Right cardiac atrium (tissue), 5 donors: Measurements from ENCODE around the gene SPATA31D4. TPM values are rescaled to one million over a fixed set of nuclear protein-coding genes. Genes with fewer than 3 reads are reported as not detected.

Experiments used
- ATAC-seq, 2 donors: fragments of 200-7000 bp; cut with Tn5 transposase; one replicate each; pipeline versions ENCODE4 v1.8.0 to v1.9.1; 2020; ENCODE audit warnings: moderate library complexity in 2 of 2, mild to moderate bottlenecking in 1 of 2
- DNase-seq, 3 donors: peaks; one replicate each; pipeline ENCODE4 v3.0.0-alpha.2; 2020
- H3K27ac ChIP-seq: one replicate; pipeline ENCODE4 v1.5.1; 2013; ENCODE audit warnings: mild to moderate bottlenecking, low read length, control low read depth, moderate library complexity
- H3K27me3 ChIP-seq: one replicate; pipeline ENCODE4 v1.6.1; 2013; ENCODE audit not compliant: control insufficient read depth, insufficient read depth
- H3K4me1 ChIP-seq: one replicate; pipeline ENCODE4 v1.6.1; 2013; ENCODE audit warnings: low read length; ENCODE audit not compliant: control insufficient read depth, insufficient read depth
- H3K4me3 ChIP-seq: one replicate; pipeline ENCODE4 v1.5.1; 2013; ENCODE audit warnings: low read length, control low read depth
- H3K9me3 ChIP-seq: one replicate; pipeline ENCODE4 v1.6.1; 2013; ENCODE audit warnings: low read length; ENCODE audit not compliant: control insufficient read depth
- WGBS: extraction: QIAGEN DNeasy Blood & Tissue Kit; methylation state at CpG from one replicate; pipeline ENCODE4 v1.1.7; 2013; 5-methylcytosine and 5-hydroxymethylcytosine counted together
- intact Hi-C, 4 donors: fragments of 100-400 bp; cut with DNase I; formaldehyde crosslinking; loops; one replicate each; pipeline versions ENCODE4 v1.11.0 to v1.14.0; 2022 to 2023
- polyA plus RNA-seq: library from polyadenylated mRNA; stranded (reverse); fragments of 200-250 nt; gene quantifications from one replicate; pipeline ENCODE4 v1.2.3, GENCODE V29; 2013
- total RNA-seq, 4 donors: library from RNA; stranded (reverse); fragmentation: NEBNext Ultra II Directional; extraction: Animal tissue kit (Norgen Biotek cat#: 25700); gene quantifications; one replicate each; pipeline ENCODE4 v1.2.1, GENCODE V29; 2021
- donor health status: healthy with polysubstance abuse.
- donor health status: DM: no; HTN: yes; CAD: no.
- donor health status: DM: no; HTN: no; CAD: no.
- donor health status: DM: no; HTN: yes; CAD: no; lungs with severe emphysema.
- donor health status: DM: yes; HTN: yes; CAD: no.

SPATA31D4 gene
- total and polyA plus RNA-seq, 5 donors = not detected

- DNase-seq = no peak
- no peak for ATAC-seq
- 79% methylated on average over 6 of the region's 6 CpGs for WGBS
Measured at GRCh38 chr9:81964218-81965171, 36.3 kb downstream of the SPATA31D4 start.

GRCh38 chr9:81968026-81968425, 39.8 kb downstream of the SPATA31D4 start:
- Histone ChIP-seq H3K27ac (no peak overlapping the region), H3K9me3 (no peaks in the 10 kb centered on the region), H3K27me3 (no peaks in the 10 kb centered on the region), H3K4me3 (no peak overlapping the region), H3K4me1 (no peaks in the 10 kb centered on the region)
- DNase-seq (no peak), ATAC-seq (no peak)
- WGBS = 93% methylated on average over 3 of the region's 3 CpGs
- intact Hi-C loops = no loop called here

More at GRCh38 chr9:81964218-81965171, 36.3 kb downstream of the SPATA31D4 start:
- Histone ChIP-seq H3K4me3 (no peak overlapping the region), H3K27me3 (no peaks in the 10 kb centered on the region), H3K9me3 (no peaks in the 10 kb centered on the region), H3K27ac (no peak overlapping the region), H3K4me1 (no peaks in the 10 kb centered on the region)
- intact Hi-C loops = no loop called here

- H3K9me3 ChIP-seq = no peaks in the 10 kb centered on the region
- intact Hi-C loops = no loop called here
- no peak overlapping the region for H3K27ac ChIP-seq
- H3K4me1 ChIP-seq = no peaks in the 10 kb centered on the region
- no peak for DNase-seq
- no peak for ATAC-seq
- H3K4me3 ChIP-seq = no peak overlapping the region
- H3K27me3 ChIP-seq = no peaks in the 10 kb centered on the region
Measured at GRCh38 chr9:81969971-81970370, 41.7 kb downstream of the SPATA31D4 start.

- H3K27ac ChIP-seq = no peak overlapping the region
- ATAC-seq = no peak
- H3K9me3 ChIP-seq = no peaks in the 10 kb centered on the region
Measured at GRCh38 chr9:81971727-81972126, 43.5 kb downstream of the SPATA31D4 start.

DNA sequence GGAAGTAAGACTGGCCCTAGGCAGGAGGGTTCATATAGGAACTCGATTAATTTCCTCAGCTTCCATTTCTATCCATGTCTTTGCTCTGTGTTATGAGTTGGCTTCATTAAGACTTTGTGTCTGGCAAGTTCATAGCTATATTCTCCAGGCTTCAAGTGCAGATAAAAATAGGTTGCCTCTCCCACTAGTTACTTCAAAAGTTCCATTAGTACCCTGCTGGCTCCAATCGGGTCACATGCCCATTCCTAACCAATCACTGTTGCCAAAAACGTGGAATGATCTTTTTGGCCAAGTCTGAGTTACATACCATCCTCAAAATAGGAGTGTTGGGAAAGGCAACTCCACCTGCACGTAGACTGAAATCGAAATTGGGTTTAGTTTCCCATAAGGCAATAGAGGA, 46.5 kb downstream of the SPATA31D4 start:
- Histone ChIP-seq H3K4me1 (no peaks in the 10 kb centered on the region), H3K9me3 (no peaks in the 10 kb centered on the region), H3K4me3 (no peak overlapping the region), H3K27ac (no peak overlapping the region), H3K27me3 (no peaks in the 10 kb centered on the region)
- ATAC-seq (no peak), DNase-seq (no peak)
- WGBS = 84% methylated on average over 5 of the region's 5 CpGs
- intact Hi-C loops = no loop called here

More at GRCh38 chr9:81971727-81972126, 43.5 kb downstream of the SPATA31D4 start:
- Histone ChIP-seq H3K27me3 (no peaks in the 10 kb centered on the region), H3K4me3 (no peak overlapping the region), H3K4me1 (no peaks in the 10 kb centered on the region)
- DNase-seq = no peak
- intact Hi-C loops = no loop called here

DNA sequence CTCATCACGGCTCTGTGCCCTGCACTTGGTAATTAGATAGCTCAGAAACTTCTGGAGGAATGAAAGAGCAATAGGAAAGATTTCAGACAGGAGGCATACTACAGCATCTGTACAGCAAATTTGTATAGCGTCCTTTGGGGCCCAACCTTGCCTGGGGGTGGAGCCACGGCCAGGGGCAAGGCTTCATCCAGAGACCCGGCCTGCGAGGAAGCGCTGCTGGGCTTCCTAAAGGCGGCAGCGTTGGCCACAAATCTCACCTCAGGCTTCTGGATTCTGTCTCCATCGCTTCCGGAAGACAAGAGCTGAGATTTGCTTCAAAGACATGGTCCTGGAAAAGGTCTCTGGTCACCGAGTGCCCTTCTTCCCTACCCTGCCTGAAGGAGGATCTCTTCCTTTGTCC, 48.1 kb downstream of the SPATA31D4 start:
- no peaks in the 10 kb centered on the region for H3K4me1 ChIP-seq
- H3K9me3 ChIP-seq = no peaks in the 10 kb centered on the region
- H3K27me3 ChIP-seq = no peaks in the 10 kb centered on the region
- 89% methylated on average over 11 of the region's 11 CpGs for WGBS
- no peak overlapping the region for H3K27ac ChIP-seq
- H3K4me3 ChIP-seq = no peak overlapping the region
- ATAC-seq (no peak), DNase-seq (no peak)
- intact Hi-C loops = no loop called here

DNA sequence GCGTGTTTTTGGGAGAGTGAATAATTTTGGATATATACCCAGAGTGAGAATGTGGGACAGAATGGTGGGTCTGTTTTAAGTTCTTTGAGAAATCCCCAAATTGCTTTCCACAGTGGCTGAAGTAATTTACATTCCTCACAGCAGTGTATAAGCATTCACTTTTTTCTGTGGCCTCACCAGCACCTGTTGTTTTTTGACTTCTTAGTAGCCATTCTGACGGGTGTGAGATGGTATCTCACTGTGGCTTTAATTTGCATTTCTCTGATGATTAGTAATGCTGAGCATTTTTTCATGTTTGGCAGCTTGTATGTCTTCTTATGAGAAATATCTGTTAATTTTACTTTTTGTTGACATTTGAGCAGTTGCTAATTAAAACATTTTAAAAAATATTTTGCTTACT, 51.0 kb downstream of the SPATA31D4 start:
- ATAC-seq = no peak
- WGBS = 65% methylated on average over 2 of the region's 2 CpGs
- intact Hi-C loops = no loop called here
- DNase-seq = no peak
- Histone ChIP-seq H3K27me3 (no peaks in the 10 kb centered on the region), H3K9me3 (no peaks in the 10 kb centered on the region), H3K27ac (no peak overlapping the region), H3K4me1 (no peaks in the 10 kb centered on the region), H3K4me3 (no peak overlapping the region)

GRCh38 chr9:81980568-81980967, 52.3 kb downstream of the SPATA31D4 start:
- Histone ChIP-seq H3K27me3 (no peaks in the 10 kb centered on the region), H3K27ac (no peak overlapping the region), H3K4me3 (no peak overlapping the region), H3K9me3 (no peaks in the 10 kb centered on the region), H3K4me1 (no peaks in the 10 kb centered on the region)
- no peak for DNase-seq
- intact Hi-C loops = no loop called here
- ATAC-seq = no peak

- no peak overlapping the region for H3K27ac ChIP-seq
- no peaks in the 10 kb centered on the region for H3K9me3 ChIP-seq
- no peaks in the 10 kb centered on the region for H3K27me3 ChIP-seq
- H3K4me1 ChIP-seq = no peaks in the 10 kb centered on the region
- ATAC-seq = no peak
- no peak for DNase-seq
- H3K4me3 ChIP-seq = no peak overlapping the region
- WGBS = 92% methylated on average over 4 of the region's 4 CpGs
- intact Hi-C loops = no loop called here
Measured at GRCh38 chr9:81981883-81982282, 53.7 kb downstream of the SPATA31D4 start.

Other genes with a start within 250 kb of the SPATA31D4 start
- 10 to 100 TPM; 14.9 to 18.4 (median 16.0) TPM for gene TLE1, start 238.9 kb upstream of the SPATA31D4 start, total RNA-seq
- 14.8 TPM for gene TLE1, start 238.9 kb upstream of the SPATA31D4 start, polyA plus RNA-seq
- gene SPATA31D3, start 15.1 kb downstream of the SPATA31D4 start, total RNA-seq = not detected
- gene SPATA31D3, start 15.1 kb downstream of the SPATA31D4 start, polyA plus RNA-seq = not detected
- gene SPATA31D1, start 60.3 kb downstream of the SPATA31D4 start, total RNA-seq = not detected
- gene SPATA31D1, start 60.3 kb downstream of the SPATA31D4 start, polyA plus RNA-seq = not detected